HCT116 (cell line): ENCODE data around the gene DDX39A. TPM values are rescaled to one million over a fixed set of nuclear protein-coding genes. Genes with fewer than 3 reads are reported as not detected.
"Not testable (repeated sequence)": the region's sequence is repeated elsewhere in the genome, so short reads cannot be mapped to it uniquely, and the experiment has no call there.

Source experiments
- ATAC-seq: fragments of 200-7000 bp; cut with Tn5 transposase; 2 replicates; pipeline ENCODE4 v1.9.1; 2020; ENCODE audit warnings: mild to moderate bottlenecking, moderate library complexity
- BruUV-seq: library from RNA; stranded (reverse); fragments of 400-500 nt; replicated peaks from 2 replicates; lab custom pipeline; 2021; lab: Mats Ljungman, UMichigan
- CTCF ChIA-PET: fragments of 300-600 bp; sonication (Branson Sonifier 250); formaldehyde crosslinking; loops from one replicate; lab custom pipeline; 2021; ENCODE audit warnings: antibody characterized with exemption; lab: Charles Lee
- POLR2A ChIA-PET: fragments of 300-600, 350-600 bp; sonication (Branson Sonifier 250); formaldehyde crosslinking; loops from one replicate; lab custom pipeline; 2021; ENCODE audit warnings: antibody characterized with exemption; lab: Charles Lee
- RAD21 ChIA-PET, 2 experiments: fragments of 300-600 bp; sonication (Branson Sonifier 250); formaldehyde crosslinking; loops; one replicate each; lab custom pipeline; 2023; ENCODE audit warnings: low total read pairs in 2 of 2; ENCODE audit not compliant: uncharacterized antibody in 2 of 2, unreplicated experiment in 2 of 2, low non-redundant PET in 1 of 2; lab: Charles Lee
- DNase-seq: peaks from one replicate; pipeline ENCODE4 v3.0.0-alpha.2; 2010; ENCODE audit warnings: low read depth, low spot score
- H2AFZ ChIP-seq: fragments of 200-600 bp; shearing (Covaris generic), sonication (generic); 2 replicates; pipeline ENCODE4 v1.6.1; 2017; ENCODE audit warnings: low read depth, mixed run types, mixed read lengths, antibody characterized with exemption, low read length; ENCODE audit not compliant: poor library complexity, severe bottlenecking
- H3K27ac ChIP-seq: 2 replicates; pipeline ENCODE4 v1.5.1; 2012; ENCODE audit warnings: low read depth, low read length
- H3K27me3 ChIP-seq: fragments of 200-600 bp; sonication (generic); 2 replicates; pipeline ENCODE4 v1.6.1; 2016; ENCODE audit warnings: mixed run types, low read length, mixed read lengths; ENCODE audit not compliant: insufficient read depth
- H3K36me3 ChIP-seq, 2 experiments: fragments of 200-500 bp in 1 of 2; fragments of 200-600 bp in 1 of 2; sonication (Bioruptor generic) in 1 of 2; sonication (generic) in 1 of 2; 2 replicates each; pipeline versions ENCODE4 v1.5.1 to v1.6.1; 2014 to 2016; ENCODE audit warnings: low read length in 2 of 2, inconsistent platforms in 1 of 2, mixed read lengths in 1 of 2, mixed run types in 1 of 2; ENCODE audit not compliant: insufficient read depth in 2 of 2, control insufficient read depth in 1 of 2
- H3K4me1 ChIP-seq, 2 experiments: fragments of 200-600 bp in 1 of 2; sonication (generic) in 1 of 2; 2 replicates each; pipeline versions ENCODE4 v1.5.1 to v1.6.1; 2012 to 2017; ENCODE audit warnings: low read length in 2 of 2, inconsistent platforms in 1 of 2, mild to moderate bottlenecking in 1 of 2, mixed read lengths in 1 of 2, mixed run types in 1 of 2, moderate library complexity in 1 of 2; ENCODE audit not compliant: insufficient read depth in 2 of 2, control insufficient read depth in 1 of 2
- H3K4me2 ChIP-seq: fragments of 200-600 bp; sonication (generic); 2 replicates; pipeline ENCODE4 v1.6.1; 2017; ENCODE audit warnings: mixed run types, low read length, mixed read lengths
- H3K4me3 ChIP-seq, 2 experiments: fragments of 200-600 bp in 1 of 2; sonication (generic) in 1 of 2; replicated peaks in 1 of 2; 2 replicates each; pipeline ENCODE4 v1.5.1; 2011 to 2016; ENCODE audit warnings: low read length in 2 of 2, control low read depth in 1 of 2, low read depth in 1 of 2, mild to moderate bottlenecking in 1 of 2, mixed read lengths in 1 of 2, mixed run types in 1 of 2
- H3K79me2 ChIP-seq: fragments of 200-600 bp; sonication (generic); 2 replicates; pipeline ENCODE4 v1.6.1; 2017; ENCODE audit warnings: mild to moderate bottlenecking, mixed run types, low read length, moderate library complexity, mixed read lengths; ENCODE audit not compliant: insufficient read depth
- H3K9ac ChIP-seq: fragments of 200-600 bp; sonication (generic); 2 replicates; pipeline ENCODE4 v1.6.1; 2016; ENCODE audit warnings: low read length, mixed read lengths
- H3K9me2 ChIP-seq: fragments of 200-600 bp; sonication (generic), shearing (Covaris generic); 2 replicates; pipeline ENCODE4 v1.6.1; 2017; ENCODE audit warnings: mixed run types, mild to moderate bottlenecking, moderate library complexity; ENCODE audit not compliant: insufficient read depth
- H3K9me3 ChIP-seq, 2 experiments: fragments of 200-500 bp in 1 of 2; fragments of 200-600 bp in 1 of 2; sonication (Bioruptor generic) in 1 of 2; sonication (generic) in 1 of 2; 2 replicates each; pipeline ENCODE4 v1.6.1; 2014 to 2017; ENCODE audit warnings: low read length in 2 of 2, mixed read lengths in 2 of 2, inconsistent platforms in 1 of 2, low read depth in 1 of 2, mild to moderate bottlenecking in 1 of 2, mixed run types in 1 of 2, moderate library complexity in 1 of 2; ENCODE audit not compliant: control insufficient read depth in 1 of 2, insufficient read depth in 1 of 2
- H4K20me1 ChIP-seq: fragments of 200-600 bp; sonication (generic), shearing (Covaris generic); 2 replicates; pipeline ENCODE4 v1.6.1; 2017; ENCODE audit warnings: mixed run types, mild to moderate bottlenecking, moderate library complexity; ENCODE audit not compliant: insufficient read depth
- EZH2phosphoT487 ChIP-seq: fragments of 200-600 bp; IDR thresholded peaks from 2 replicates; pipeline ENCODE4 v1.6.1; 2018; ENCODE audit warnings: antibody characterized with exemption, borderline replicate concordance
- RAD21 ChIP-seq: IDR thresholded peaks from 2 replicates; pipeline ENCODE4 v1.6.1; 2012; ENCODE audit warnings: low read depth, mild to moderate bottlenecking
- ZFX ChIP-seq: fragments of 450-650 bp; IDR thresholded peaks from 2 replicates; pipeline ENCODE4 v1.6.1; 2017
- intact Hi-C: fragments of 100-400 bp; cut with micrococcal nuclease; formaldehyde crosslinking; loops from 2 replicates; pipeline ENCODE4 v1.10.0; 2022
- total RNA-seq: library from RNA; stranded (reverse); gene quantifications from one replicate; pipeline ENCODE4 v1.2.1, GENCODE V29; 2021; ENCODE audit not compliant: unreplicated experiment

The DDX39A gene
- total RNA-seq, 1 experiment from 2014 or later, result 152 TPM

DNA sequence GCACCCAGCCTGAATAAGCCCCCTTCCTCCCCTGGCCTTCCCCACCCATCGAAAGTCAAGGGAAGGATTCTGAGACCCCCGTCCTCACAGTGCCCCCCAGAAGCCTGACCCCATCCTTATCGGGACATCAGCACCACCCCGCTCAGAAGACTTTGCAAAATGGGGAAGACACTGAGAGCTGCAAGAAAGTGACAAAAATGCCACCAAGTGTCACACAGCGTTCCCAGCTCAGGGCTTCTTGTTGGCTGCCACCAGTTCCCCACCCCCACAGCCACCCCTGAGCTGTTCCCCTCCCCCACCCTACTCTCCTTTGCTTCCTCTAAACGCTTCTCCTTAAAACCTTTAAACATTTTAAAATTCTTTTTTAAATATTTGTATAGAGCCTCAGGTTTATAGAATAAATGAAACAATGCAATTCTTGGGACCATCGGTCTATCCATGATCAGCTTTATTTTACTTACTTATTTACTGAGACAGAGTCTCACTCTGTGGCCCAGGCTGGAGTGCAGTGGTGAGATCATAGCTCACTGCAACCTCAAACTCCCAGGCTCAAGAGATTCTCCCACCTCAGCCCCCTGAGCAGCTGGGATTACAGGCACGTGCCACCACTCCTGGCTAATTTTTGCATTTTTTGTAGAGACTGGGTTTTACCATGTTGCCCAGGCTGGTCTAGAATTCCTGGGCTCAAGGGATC, 46.6 kb downstream of the DDX39A start:
- POLR2A ChIA-PET, H2AFZ ChIP-seq, DNase-seq, H3K27me3 ChIP-seq, H3K79me2 ChIP-seq, RAD21 ChIA-PET, H3K9ac ChIP-seq, H3K27ac ChIP-seq, intact Hi-C loops, H3K9me3 ChIP-seq, H3K4me2 ChIP-seq, H3K36me3 ChIP-seq, ATAC-seq, H3K4me3 ChIP-seq, BruUV-seq, CTCF ChIA-PET, H3K9me2 ChIP-seq, H4K20me1 ChIP-seq: not testable (repeated sequence)
- H3K4me1 ChIP-seq, result peaks cover 0 to 19% of the 10 kb centered on the region in 2 experiments; a peak in 3 of 4 replicates

DNA sequence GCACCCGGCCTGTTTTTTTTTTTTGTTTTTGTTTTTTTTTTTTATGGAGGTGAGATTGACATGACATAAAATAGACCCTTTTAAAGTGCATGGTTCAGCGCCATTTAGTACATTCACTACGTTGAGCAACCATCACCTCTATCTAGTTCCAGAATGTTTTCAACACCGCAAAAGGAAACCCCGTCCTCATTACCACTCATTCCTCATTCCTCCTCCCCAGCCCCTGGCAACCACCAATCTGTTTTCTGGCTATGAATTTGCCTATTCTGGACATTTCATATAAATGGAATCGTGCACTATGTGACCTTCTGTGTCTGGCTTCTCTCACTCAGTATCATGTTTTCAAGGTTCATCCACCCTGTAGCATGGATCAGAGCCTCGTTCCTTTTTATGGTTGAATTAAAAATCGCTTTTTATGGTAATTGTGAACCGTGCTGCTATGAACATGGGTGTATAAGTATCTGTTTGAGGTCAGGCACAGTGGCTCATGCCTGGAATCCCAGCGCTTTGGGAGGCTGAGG, 47.8 kb downstream of the DDX39A start:
- CTCF ChIA-PET, result no interaction called here
- Histone ChIP-seq H2AFZ (no peak overlapping the region), H3K4me2 (no peak overlapping the region), H3K4me3 (no peak overlapping the region), H3K9ac (no peak overlapping the region), H3K9me2 (no peaks in the 10 kb centered on the region), H3K27me3 (no peaks in the 10 kb centered on the region), H3K9me3 (no peaks in the 10 kb centered on the region), H3K36me3 (no peaks in the 10 kb centered on the region), H3K27ac (no peak overlapping the region), H3K4me1 (peaks cover 8 to 28% of the 10 kb centered on the region in 2 experiments), H4K20me1 (no peaks in the 10 kb centered on the region), H3K79me2 (no peaks in the 10 kb centered on the region)
- RAD21 ChIA-PET, result no interaction called here
- TF ChIP-seq ZFX, result no peak
- TF ChIP-seq RAD21, result no peak
- no peak for TF ChIP-seq EZH2phosphoT487
- no peak for ATAC-seq
- POLR2A ChIA-PET, result no interaction called here
- no peak for DNase-seq
- intact Hi-C loops, result no loop called here
- BruUV-seq, result no TSS peak
